SH-SY5Y (cell line): Measurements from ENCODE around the gene OSBPL10.

Experiments
- GATA2 ChIP-seq: IDR thresholded peaks from 2 replicates; pipeline ENCODE4 v1.6.1; 2011; ENCODE audit warnings: mild to moderate bottlenecking, low read depth, low read length
- GATA3 ChIP-seq: IDR thresholded peaks from 2 replicates; pipeline ENCODE4 v1.6.1; 2011; ENCODE audit warnings: low read depth, mild to moderate bottlenecking, low read length, moderate library complexity

Gene OSBPL10

DNA sequence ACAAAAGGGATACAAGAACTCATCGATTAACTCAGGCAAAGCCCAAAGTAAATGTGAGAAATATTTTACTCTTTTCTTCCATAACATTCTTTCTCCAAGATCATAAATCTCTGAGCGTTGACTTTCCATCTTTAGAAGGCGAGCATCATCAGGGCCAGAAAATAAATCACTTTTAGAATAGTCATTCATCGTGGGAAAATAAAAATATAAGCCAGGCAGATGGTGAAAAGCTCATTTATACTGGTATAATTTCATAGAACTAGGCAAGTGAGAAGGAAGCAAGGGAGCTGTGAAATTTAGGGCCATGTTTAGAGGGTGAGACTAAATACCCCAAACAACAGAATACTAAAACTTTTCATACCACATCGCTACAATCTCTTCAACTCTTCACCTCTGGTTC lies 257.4 kb downstream of the OSBPL10 start:
- TF ChIP-seq GATA2: no peak

DNA sequence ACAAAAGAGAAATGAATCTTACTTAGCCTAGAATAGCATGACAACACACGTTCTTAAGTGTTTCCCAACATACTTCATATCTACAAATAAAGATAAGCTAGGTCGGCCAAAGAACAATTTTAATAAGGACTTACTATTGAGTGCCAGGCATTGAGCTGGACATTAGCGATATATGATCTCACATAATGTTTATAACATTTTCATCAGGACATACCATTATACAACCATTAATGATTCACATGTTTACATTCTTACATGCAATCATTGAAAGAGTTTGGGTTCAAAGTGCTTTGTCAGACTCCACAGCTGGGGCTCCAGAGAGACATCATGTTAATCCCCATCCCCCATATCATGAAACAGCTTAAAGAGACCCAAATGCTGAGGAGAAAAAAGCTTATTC lies 259.4 kb downstream of the OSBPL10 start:
- TF ChIP-seq GATA3 (no peak), GATA2 (no peak)

DNA sequence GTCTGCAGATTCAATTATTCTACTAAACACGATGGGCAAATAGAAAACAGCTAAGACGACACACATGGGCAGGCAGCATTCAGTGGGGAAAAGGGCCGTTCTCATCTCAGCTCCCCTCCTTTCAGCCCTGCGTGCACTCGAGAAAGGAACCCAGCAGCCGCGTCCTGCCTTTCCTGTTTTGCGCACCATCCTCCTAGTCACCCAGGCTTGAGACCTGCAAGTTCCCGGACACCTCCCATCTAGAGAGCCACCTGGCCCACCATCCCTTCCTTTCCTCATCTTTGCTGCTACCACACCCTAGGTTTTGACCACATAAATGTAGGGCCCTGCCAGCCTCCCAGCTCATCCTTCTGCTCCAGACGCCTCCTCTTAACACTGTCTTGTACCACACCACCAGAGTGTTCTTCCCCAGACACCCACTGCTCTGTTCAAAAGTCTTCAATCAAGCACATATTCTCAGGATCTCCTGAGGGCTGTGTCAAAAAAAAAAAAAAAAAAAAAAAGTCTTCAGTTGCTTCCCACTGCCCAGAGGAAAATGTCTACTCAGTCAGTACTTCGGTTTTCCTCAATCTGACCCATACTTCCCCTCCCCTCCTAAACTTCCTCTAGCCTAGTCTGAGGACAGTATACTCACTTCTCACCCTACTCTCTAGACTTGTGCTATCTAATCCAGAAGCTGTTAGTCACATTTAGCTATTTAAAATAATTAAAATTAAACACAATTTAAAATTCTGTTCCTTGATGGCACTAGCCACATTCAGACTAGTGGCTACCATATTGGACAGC lies 266.4 kb downstream of the OSBPL10 start:
- no peak for TF ChIP-seq GATA2
- no peak for TF ChIP-seq GATA3

DNA sequence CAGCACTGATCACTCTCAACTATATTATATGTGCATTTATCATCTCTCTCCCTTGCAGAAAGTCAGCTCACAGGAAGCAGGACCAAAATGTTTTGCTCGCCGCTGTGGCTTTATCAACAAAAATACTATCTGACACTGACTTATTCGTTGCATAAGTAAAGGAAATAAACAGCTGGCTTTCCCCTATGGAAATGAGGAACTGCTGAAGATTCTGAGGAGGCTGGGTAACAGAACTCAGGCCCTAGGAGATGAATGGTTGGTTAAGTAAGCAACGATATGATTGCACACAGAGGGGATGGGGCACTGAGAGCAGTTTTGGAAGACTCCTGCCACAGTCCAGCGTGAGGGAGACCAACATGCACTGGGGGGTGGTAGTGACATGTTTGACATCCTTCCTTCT lies 267.2 kb downstream of the OSBPL10 start:
- TF ChIP-seq GATA3 (no peak), GATA2 (no peak)

DNA sequence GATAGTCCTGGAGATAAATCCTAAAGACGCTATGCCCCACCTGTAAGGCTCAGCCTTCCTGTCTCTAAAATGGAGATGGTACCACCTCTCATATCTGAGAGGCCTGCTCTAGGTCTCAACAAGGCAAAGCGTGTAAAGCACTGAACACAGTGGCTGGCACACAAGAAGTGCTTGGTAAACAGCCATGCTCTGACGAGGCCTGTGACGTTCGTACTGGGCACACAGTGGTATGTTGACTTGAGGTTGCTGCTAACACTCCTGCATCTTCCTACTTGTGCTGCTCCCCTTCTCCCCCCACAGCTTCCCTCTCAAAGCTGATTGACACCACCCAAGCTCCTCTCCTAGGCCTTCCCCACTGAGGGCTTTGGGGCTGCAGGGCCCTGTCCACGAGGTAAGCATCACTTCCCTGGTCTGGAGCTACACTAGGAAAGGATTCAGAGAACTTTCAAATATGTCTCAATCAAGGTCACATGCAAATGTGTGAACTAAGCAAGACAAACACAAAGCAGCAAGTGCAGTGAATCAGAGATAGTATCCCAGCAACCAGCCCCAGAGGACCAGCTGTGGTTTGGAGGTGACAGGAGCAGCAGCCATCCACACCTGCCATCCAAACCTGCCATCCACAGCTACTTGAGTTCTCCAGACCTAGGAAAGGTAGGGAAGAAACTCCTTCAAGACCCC lies 270.8 kb downstream of the OSBPL10 start:
- no peak for TF ChIP-seq GATA2
- TF ChIP-seq GATA3: no peak

DNA sequence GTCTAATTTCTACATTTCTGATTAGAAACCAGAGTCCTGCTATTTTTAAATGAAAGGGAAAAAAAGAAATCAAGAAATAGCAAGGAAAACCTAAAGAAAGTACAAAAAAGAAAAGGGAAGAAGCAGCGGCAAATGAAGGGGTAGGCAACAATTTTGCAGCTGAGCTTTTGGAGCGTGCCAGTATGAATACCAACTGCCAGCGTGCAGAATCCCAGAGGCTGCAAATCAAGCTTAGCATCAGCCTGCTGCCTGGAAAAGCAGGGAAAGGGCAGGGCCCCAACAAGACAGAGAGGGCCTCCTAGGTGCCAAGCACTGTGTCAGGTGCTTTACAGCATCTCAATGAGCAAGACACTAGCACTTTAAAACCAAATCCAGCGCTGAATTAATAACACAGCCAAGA lies 271.5 kb downstream of the OSBPL10 start:
- TF ChIP-seq GATA2 (no peak), GATA3 (no peak)

DNA sequence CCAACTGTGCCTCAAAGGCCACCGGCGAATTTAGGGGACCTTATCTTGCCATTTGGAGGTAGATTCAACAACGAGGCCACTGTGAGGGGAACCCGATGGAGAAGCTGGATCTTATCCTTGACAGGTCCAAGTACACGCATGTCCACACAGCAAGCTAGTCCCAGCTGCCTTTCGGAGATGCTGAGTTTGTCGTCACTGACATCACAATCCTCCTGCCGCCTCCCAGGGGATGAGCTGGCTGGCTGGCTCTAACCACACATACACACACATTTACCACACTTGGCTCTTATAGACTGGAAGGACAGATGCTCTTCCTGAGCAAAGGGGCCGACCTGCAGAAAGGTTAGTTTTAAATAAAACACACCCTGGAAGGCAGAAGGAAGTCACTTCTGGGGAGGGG lies 272.1 kb downstream of the OSBPL10 start:
- TF ChIP-seq GATA3: no peak

DNA sequence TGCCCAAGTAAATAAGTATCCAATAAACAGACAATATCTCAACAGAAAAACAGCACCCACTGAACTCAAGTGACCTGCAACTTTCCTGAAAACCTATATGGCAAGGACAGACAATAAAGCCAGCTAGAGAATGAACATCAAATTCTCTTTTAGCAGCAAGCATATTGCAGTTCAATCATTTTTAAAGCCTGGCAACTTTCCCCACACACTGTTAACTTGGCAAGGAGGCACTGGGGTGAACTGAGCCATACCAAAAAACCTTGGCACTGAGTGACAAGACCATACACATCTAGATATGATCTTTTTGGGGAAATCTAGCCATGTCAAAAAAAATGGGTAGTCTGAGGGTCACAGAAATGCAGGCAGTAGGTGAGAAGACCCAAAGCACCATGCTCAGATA lies 273.8 kb downstream of the OSBPL10 start:
- TF ChIP-seq GATA2 (no peak), GATA3 (no peak)

DNA sequence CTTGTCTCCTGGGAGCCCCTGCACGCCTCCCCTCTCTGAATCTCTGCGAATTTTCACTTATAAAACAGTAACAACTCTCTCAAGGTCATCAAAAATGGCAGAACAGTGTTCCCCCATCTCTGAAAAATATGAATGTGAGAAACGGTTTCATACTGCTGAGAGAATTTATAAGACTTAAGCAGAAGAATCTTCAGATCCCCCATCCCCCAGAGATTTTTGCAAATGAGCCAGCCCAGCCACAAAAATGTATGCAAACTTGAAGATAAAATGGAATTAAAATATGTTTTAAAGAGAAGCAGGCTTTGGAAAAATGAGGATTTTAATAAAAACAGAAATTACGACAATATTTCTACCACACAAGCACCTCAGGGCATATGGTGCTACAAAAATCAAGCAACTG lies 275.3 kb downstream of the OSBPL10 start:
- TF ChIP-seq GATA3: no peak
- no peak for TF ChIP-seq GATA2

DNA sequence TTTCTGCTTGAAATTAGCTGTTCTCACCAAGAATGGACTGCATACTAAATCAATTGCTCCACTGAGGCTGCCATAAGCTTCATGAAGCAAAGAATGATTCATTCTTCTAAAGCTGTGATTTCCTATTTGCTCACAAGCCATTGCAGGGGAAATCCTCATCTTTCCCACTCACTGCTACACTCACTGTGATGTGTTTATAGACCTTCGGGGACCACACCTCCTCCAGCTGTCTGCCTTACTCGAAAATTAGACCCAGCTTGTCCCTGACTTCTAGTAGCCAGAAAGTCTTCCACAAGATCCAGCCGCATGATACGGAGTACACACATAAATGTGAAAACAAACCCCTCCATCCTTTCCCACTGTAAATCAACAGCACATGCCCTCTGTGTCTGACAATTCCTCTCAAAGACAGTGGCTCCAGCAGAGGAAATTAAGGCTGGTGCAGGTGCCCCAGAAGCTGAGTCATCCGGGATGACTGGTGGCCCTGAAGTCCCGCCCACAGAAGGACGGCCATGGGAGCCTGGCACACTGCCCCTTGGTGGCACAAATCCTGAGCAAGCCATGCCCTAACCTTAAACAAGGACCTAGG lies 276.4 kb downstream of the OSBPL10 start:
- TF ChIP-seq GATA2 (no peak), GATA3 (no peak)

DNA sequence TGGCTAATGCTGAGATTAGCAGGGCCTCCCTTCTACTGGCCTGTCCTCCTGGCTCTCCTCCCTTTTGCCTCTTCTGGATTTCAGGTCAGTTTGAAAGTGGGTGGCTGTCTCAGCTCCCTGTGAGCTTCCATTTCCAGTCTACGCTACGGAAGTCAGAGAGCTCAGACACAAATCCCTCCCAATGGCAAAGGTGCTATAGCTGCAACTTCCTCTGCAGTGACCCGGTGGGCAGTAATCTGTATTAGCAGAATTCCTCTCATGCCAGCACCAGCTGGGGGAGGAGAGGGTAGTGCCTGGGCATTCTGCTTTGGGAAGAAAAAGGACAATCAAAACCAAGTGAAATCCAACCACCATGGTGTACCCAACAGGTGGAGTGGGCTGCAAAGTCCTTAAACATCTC lies 276.9 kb downstream of the OSBPL10 start:
- TF ChIP-seq GATA3 (no peak), GATA2 (no peak)

DNA sequence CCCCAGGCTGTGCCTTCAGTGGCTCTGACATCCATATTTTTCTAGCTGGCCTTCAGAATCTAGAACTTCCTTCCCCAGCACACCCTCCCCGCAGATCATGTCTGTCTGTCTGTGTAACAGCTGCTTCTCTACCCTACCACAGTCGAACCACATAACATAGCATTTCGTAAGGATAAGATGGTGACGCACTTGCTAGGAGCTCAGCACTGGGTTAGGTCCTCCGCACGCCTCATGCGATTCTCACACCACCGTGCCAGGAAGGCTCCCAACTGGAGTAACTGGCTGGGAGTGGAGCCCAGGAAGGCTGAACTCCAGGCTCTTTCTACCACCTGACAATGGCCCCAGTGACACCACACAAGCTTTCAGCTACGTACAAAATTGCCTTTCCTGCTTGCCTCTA lies 279.8 kb downstream of the OSBPL10 start:
- TF ChIP-seq GATA3: no peak
- no peak for TF ChIP-seq GATA2

DNA sequence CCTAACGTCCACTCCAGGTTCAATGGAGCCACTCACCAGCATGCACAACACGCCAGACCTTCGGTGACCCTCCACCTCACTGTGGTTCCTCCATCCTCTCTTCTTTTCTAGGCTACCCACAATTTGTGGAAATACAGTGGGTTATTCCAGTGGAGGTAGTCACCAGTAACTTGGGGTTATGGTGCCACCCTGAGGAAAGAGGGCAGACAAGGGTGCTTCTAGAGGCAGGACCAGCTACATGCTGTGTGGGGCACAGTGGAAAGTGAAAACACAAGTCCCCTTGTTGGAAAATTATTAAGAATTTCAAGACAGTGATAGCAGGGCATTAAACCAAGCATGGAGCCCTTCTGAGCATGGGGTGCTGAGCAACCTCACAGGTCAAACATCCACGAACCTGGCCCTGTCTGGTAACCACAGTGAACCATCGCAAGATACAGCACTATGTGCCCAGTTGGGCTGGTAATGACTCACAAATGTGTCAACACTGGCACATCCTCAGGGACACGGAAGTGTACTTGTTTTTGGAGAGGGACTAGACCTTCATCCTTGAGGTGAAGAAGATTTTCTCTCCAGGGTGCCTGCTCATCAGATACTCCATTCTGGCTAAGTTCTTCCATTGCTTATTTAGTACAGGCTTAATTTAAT lies 281.6 kb downstream of the OSBPL10 start:
- TF ChIP-seq GATA2 (no peak), GATA3 (no peak)

DNA sequence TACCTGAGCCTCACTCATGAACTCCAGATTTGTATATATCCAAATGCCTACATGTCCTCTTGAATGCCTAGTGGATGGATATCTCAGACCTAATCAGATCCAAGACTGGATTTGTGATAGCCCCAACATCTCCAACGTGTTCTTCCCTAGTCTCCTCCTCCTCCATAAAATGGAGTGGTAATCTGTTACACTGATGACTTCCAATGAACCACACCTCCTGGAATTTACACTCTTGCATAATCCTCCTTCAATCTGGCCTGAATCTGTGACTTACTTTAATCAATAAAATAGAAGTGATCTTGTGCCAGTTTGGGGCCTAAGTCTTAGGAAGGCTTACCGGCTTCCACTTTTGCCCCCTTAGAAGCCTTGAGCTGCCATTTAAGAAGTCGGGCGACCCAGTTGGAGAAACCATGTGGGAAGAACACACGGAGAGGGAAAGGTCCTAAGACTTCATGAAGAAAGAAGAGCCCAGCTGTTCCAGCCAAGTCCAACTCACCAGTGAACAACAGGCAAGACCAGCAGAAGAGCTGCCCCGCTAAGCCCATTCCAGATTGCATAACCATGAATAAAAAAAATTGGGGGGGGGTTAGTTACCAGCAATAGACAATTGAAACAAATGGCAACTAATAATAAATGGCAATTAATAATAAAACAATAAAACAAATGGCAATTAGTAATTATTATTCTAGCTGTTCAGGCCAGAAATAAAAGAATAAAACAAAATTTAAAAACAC lies 284.1 kb downstream of the OSBPL10 start:
- TF ChIP-seq GATA2 (no peak), GATA3 (no peak)

DNA sequence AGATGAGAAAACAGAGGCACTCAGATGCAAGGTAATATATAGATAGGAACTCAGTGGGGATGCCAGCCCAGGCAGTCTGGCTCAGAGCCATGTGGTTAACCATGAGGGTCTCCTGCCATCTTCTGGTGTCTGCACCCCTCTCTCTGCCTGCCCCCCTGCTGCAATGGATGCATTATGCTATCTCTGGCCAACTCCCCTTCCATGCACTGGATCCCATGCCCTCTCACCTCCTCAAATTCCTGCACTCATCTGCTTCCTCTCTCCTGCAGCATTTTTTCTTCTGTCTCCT lies 285.1 kb downstream of the OSBPL10 start:
- TF ChIP-seq GATA2 (no peak), GATA3 (no peak)
